ENCODE measurements around the gene DPP6. TPM values are rescaled to one million over a fixed set of nuclear protein-coding genes. Genes with fewer than 3 reads are reported as not detected.

Gene DPP6
- total and polyA plus RNA-seq, 2 donors (not counting 1 experiment from before 2014, with no cell fraction given), result not detected

GRCh38 chr7:154650275-154650674, 598.1 kb downstream of the DPP6 start:
- WGBS (ENCODE audit: insufficient coverage), result 50% methylated on average over 4 of the region's 4 CpGs
- intact Hi-C loops (cut with micrococcal nuclease), result no loop called here

GRCh38 chr7:154651501-154651900, 599.3 kb downstream of the DPP6 start:
- Mint-ChIP-seq H3K27ac (no peak overlapping the region), H3K4me3 (no peak overlapping the region), H3K4me1 (no peaks in the 10 kb centered on the region), H3K9me3 (ENCODE audit: insufficient read depth) (no peaks in the 10 kb centered on the region), H3K27me3 (no peaks in the 10 kb centered on the region)
- CTCF ChIA-PET, result no interaction called here
- H3K9me3 ChIP-seq (ENCODE audit: control extremely low read depth in 1 of 3, control insufficient read depth in 2 of 3, insufficient read depth in 1 of 3, low read length in 2 of 3), result peaks cover 0 to 43% (median 0%) of the 10 kb centered on the region in 3 donors
- no peak overlapping the region for H3K4me3 ChIP-seq (ENCODE audit: control extremely low read depth in 1 of 5, extremely low read depth in 1 of 5, insufficient read depth in 1 of 5, low read depth in 2 of 5, low read length in 4 of 5)
- H2AFZ ChIP-seq (ENCODE audit: insufficient read depth, low read depth, low read length, poor library complexity, severe bottlenecking), result no peak overlapping the region
- H3K4me2 ChIP-seq (replicated peaks; ENCODE audit: low read depth, low read length, poor library complexity, severe bottlenecking), result no peak overlapping the region
- intact Hi-C loops (cut with micrococcal nuclease), result no loop called here
- H3K27ac ChIP-seq (ENCODE audit: low read length in 2 of 2), result no peak overlapping the region
- H4K20me1 ChIP-seq (ENCODE audit: control insufficient read depth, insufficient read depth, low read length, poor library complexity, severe bottlenecking), result no peaks in the 10 kb centered on the region
- H3K9ac ChIP-seq (ENCODE audit: low read length), result no peak overlapping the region
- POLR2A ChIA-PET, result no interaction called here
- no peak for ATAC-seq (ENCODE audit: low read depth)
- DNase-seq, result no peak
- H3K27me3 ChIP-seq (replicated peaks in 1 of 4; ENCODE audit: control extremely low read depth in 1 of 4, control insufficient read depth in 3 of 4, insufficient read depth in 4 of 4, low read length in 3 of 4), result no peaks in the 10 kb centered on the region
- H3K36me3 ChIP-seq (replicated peaks in 1 of 2; ENCODE audit: control extremely low read depth in 1 of 2, control insufficient read depth in 1 of 2, extremely low read depth in 1 of 2, insufficient read depth in 2 of 2, low read length in 1 of 2), result no peaks in the 10 kb centered on the region
- 85% methylated on average over 13 of the region's 13 CpGs for WGBS (ENCODE audit: insufficient coverage)
- H3K4me1 ChIP-seq (ENCODE audit: control insufficient read depth in 2 of 2, insufficient read depth in 2 of 2, low read length in 2 of 2), result no peaks in the 10 kb centered on the region
- no peaks in the 10 kb centered on the region for H3K79me2 ChIP-seq (ENCODE audit: control insufficient read depth, insufficient read depth, low read length)
- TF ChIP-seq EZH2 (IDR thresholded peaks at IDR 0.05; ENCODE audit: borderline replicate concordance, insufficient read depth, low read depth, low read length, poor library complexity, severe bottlenecking), result no peak
- no peak for TF ChIP-seq CTCF (IDR thresholded peaks at IDR 0.05)

More at GRCh38 chr7:154650275-154650674, 598.1 kb downstream of the DPP6 start:
- Histone ChIP-seq H3K4me3 (ENCODE audit: control extremely low read depth in 1 of 5, extremely low read depth in 1 of 5, insufficient read depth in 1 of 5, low read depth in 2 of 5, low read length in 4 of 5) (no peak overlapping the region), H3K27me3 (replicated peaks in 1 of 4; ENCODE audit: control extremely low read depth in 1 of 4, control insufficient read depth in 3 of 4, insufficient read depth in 4 of 4, low read length in 3 of 4) (no peaks in the 10 kb centered on the region), H3K9ac (ENCODE audit: low read length) (no peak overlapping the region), H3K4me1 (ENCODE audit: control insufficient read depth in 2 of 2, insufficient read depth in 2 of 2, low read length in 2 of 2) (no peaks in the 10 kb centered on the region), H4K20me1 (ENCODE audit: control insufficient read depth, insufficient read depth, low read length, poor library complexity, severe bottlenecking) (no peaks in the 10 kb centered on the region), H3K27ac (ENCODE audit: low read length in 2 of 2) (no peak overlapping the region), H2AFZ (ENCODE audit: insufficient read depth, low read depth, low read length, poor library complexity, severe bottlenecking) (no peak overlapping the region), H3K36me3 (replicated peaks in 1 of 2; ENCODE audit: control extremely low read depth in 1 of 2, control insufficient read depth in 1 of 2, extremely low read depth in 1 of 2, insufficient read depth in 2 of 2, low read length in 1 of 2) (no peaks in the 10 kb centered on the region), H3K79me2 (ENCODE audit: control insufficient read depth, insufficient read depth, low read length) (no peaks in the 10 kb centered on the region), H3K4me2 (replicated peaks; ENCODE audit: low read depth, low read length, poor library complexity, severe bottlenecking) (no peak overlapping the region), H3K9me3 (ENCODE audit: control extremely low read depth in 1 of 3, control insufficient read depth in 2 of 3, insufficient read depth in 1 of 3, low read length in 2 of 3) (peaks cover 0 to 36% (median 0%) of the 10 kb centered on the region in 3 donors)
- H3K4me1 Mint-ChIP-seq, result no peaks in the 10 kb centered on the region
- no peaks in the 10 kb centered on the region for H3K9me3 Mint-ChIP-seq (ENCODE audit: insufficient read depth)
- no peak for TF ChIP-seq EZH2 (IDR thresholded peaks at IDR 0.05; ENCODE audit: borderline replicate concordance, insufficient read depth, low read depth, low read length, poor library complexity, severe bottlenecking)
- no peak for TF ChIP-seq CTCF (IDR thresholded peaks at IDR 0.05)
- no peaks in the 10 kb centered on the region for H3K27me3 Mint-ChIP-seq
- no peak for ATAC-seq (ENCODE audit: low read depth)
- H3K4me3 Mint-ChIP-seq, result no peak overlapping the region
- H3K27ac Mint-ChIP-seq, result no peak overlapping the region
- CTCF ChIA-PET, result no interaction called here
- DNase-seq, result no peak
- POLR2A ChIA-PET, result no interaction called here

Measured in B cell (primary cell).